HL-60 (cell line): ENCODE results near the gene TBX15.

ENCODE experiments used
- CTCF ChIP-seq: IDR thresholded peaks from one replicate; pipeline ENCODE4 v1.5.1; 2011; ENCODE audit warnings: low read length, control low read depth, inconsistent platforms; ENCODE audit not compliant: insufficient read depth
- GABPA ChIP-seq: IDR thresholded peaks from 2 replicates; pipeline ENCODE4 v1.6.1; 2012; ENCODE audit warnings: low read depth
- POLR2AphosphoS5 ChIP-seq: IDR thresholded peaks from 2 replicates; pipeline ENCODE4 v1.6.1; 2012; ENCODE audit warnings: low read depth
- TF ChIP-seq, protein P1 (sequence below): IDR thresholded peaks from 2 replicates; pipeline ENCODE4 v1.6.1; 2012; ENCODE audit warnings: low read depth; ENCODE audit not compliant: insufficient replicate concordance

DNA sequence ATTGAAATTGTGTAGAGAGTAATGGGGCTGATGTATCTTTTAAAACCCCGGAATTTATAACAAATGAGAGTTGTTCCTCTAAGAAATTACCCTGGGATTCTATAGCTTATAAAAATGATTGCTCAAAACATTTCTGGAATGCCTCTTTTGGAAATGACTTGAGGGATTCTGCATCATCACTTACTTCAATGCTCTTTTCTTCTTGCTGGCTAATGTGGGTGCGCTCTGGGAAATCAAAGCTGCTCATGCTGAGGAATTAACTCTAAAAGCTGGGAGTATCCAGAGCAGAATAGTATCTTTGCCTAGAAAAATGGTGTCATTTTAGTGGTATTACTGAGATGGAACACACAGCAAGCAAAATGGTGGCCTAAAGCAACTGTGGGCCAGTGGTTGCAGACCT lies 23.0 kb upstream of the TBX15 start:
- TF ChIP-seq, protein P1, sequence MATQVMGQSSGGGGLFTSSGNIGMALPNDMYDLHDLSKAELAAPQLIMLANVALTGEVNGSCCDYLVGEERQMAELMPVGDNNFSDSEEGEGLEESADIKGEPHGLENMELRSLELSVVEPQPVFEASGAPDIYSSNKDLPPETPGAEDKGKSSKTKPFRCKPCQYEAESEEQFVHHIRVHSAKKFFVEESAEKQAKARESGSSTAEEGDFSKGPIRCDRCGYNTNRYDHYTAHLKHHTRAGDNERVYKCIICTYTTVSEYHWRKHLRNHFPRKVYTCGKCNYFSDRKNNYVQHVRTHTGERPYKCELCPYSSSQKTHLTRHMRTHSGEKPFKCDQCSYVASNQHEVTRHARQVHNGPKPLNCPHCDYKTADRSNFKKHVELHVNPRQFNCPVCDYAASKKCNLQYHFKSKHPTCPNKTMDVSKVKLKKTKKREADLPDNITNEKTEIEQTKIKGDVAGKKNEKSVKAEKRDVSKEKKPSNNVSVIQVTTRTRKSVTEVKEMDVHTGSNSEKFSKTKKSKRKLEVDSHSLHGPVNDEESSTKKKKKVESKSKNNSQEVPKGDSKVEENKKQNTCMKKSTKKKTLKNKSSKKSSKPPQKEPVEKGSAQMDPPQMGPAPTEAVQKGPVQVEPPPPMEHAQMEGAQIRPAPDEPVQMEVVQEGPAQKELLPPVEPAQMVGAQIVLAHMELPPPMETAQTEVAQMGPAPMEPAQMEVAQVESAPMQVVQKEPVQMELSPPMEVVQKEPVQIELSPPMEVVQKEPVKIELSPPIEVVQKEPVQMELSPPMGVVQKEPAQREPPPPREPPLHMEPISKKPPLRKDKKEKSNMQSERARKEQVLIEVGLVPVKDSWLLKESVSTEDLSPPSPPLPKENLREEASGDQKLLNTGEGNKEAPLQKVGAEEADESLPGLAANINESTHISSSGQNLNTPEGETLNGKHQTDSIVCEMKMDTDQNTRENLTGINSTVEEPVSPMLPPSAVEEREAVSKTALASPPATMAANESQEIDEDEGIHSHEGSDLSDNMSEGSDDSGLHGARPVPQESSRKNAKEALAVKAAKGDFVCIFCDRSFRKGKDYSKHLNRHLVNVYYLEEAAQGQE: no peak
- TF ChIP-seq CTCF (no peak), POLR2AphosphoS5 (no peak), GABPA (no peak)
